GM12891 (cell line): ENCODE measurements around the gene LRRC1.

Experiments
- PAX5 ChIP-seq: IDR thresholded peaks from 2 replicates; pipeline ENCODE4 v1.6.1; 2011; ENCODE audit warnings: low read length, moderate library complexity, mild to moderate bottlenecking; ENCODE audit not compliant: insufficient read depth, severe bottlenecking
- POLR2A ChIP-seq: IDR thresholded peaks from 2 replicates; pipeline ENCODE4 v1.6.1; 2011; ENCODE audit warnings: low read depth, low read length, control low read depth
- POLR2AphosphoS5 ChIP-seq: IDR thresholded peaks from 2 replicates; pipeline ENCODE4 v1.6.1; 2011; ENCODE audit warnings: low read depth, low read length, control low read depth
- SPI1 ChIP-seq: IDR thresholded peaks from 2 replicates; pipeline ENCODE4 v1.6.1; 2011; ENCODE audit warnings: low read depth, low read length, control low read depth
- TAF1 ChIP-seq: IDR thresholded peaks from 2 replicates; pipeline ENCODE4 v1.6.1; 2011; ENCODE audit warnings: low read depth, low read length, control low read depth

GRCh38 chr6:53937461-53937860 is 142.7 kb downstream of the LRRC1 start:
- TF ChIP-seq POLR2A (no peak), POLR2AphosphoS5 (no peak), SPI1 (no peak), PAX5 (no peak), TAF1 (no peak)
